HepG2 (cell line): ENCODE data around the gene ACAT2. TPM values are rescaled to one million over a fixed set of nuclear protein-coding genes. Genes with fewer than 3 reads are reported as not detected.

Source experiments
- ATF5 ChIP-seq: sonication (generic); formaldehyde crosslinking; IDR thresholded peaks from 2 replicates; pipeline ENCODE4 v1.4.0; 2020; ENCODE audit warnings: mild to moderate bottlenecking, low read depth, missing genetic modification reagents
- CEBPZ ChIP-seq: IDR thresholded peaks from 2 replicates; pipeline ENCODE4 v1.6.1; 2012; ENCODE audit warnings: low read length, improper control_type of control experiment
- ETS1 ChIP-seq: sonication (generic); formaldehyde crosslinking; IDR thresholded peaks from 2 replicates; pipeline ENCODE4 v1.4.0; 2020; ENCODE audit warnings: missing genetic modification reagents
- HNRNPUL1 ChIP-seq: fragments of 200-400 bp; formaldehyde crosslinking; IDR thresholded peaks from 2 replicates; pipeline ENCODE4 v1.6.1; 2017; ENCODE audit warnings: low read depth, mild to moderate bottlenecking, low read length, moderate library complexity
- NCOA2 ChIP-seq: sonication (generic); formaldehyde crosslinking; IDR thresholded peaks from 2 replicates; pipeline ENCODE4 v1.8.0; 2022; ENCODE audit warnings: inconsistent platforms
- PAXIP1 ChIP-seq: sonication (generic); formaldehyde crosslinking; conservative IDR thresholded peaks from 2 replicates; pipeline ENCODE4 v1.4.0; 2020; ENCODE audit warnings: mild to moderate bottlenecking, missing genetic modification reagents, moderate library complexity
- POLR2AphosphoS5 ChIP-seq: IDR thresholded peaks from 2 replicates; pipeline ENCODE4 v1.6.1; 2012; ENCODE audit warnings: low read depth, low read length
- RAD21 ChIP-seq: fragments of 450-650 bp; formaldehyde crosslinking; IDR thresholded peaks from 2 replicates; pipeline ENCODE4 v1.5.0; 2020; ENCODE audit warnings: mild to moderate bottlenecking
- RAD51 ChIP-seq: fragments of 450-650 bp; IDR thresholded peaks from 2 replicates; pipeline ENCODE4 v1.6.1; 2016; ENCODE audit warnings: borderline replicate concordance
- RBM22 ChIP-seq: fragments of 200-400 bp; formaldehyde crosslinking; optimal IDR thresholded peaks from 2 replicates; pipeline ENCODE3; 2017; ENCODE audit warnings: mild to moderate bottlenecking, low read length, moderate library complexity
- REL ChIP-seq: sonication (generic); formaldehyde crosslinking; conservative IDR thresholded peaks from 2 replicates; pipeline ENCODE4 v1.8.0; 2022; ENCODE audit warnings: mild to moderate bottlenecking, missing genetic modification reagents, moderate library complexity
- REXO4 ChIP-seq: sonication (generic); formaldehyde crosslinking; IDR thresholded peaks from 2 replicates; pipeline ENCODE4 v1.8.0; 2022; ENCODE audit warnings: missing genetic modification reagents, mild to moderate bottlenecking, borderline replicate concordance
- RFX5 ChIP-seq: IDR thresholded peaks from 2 replicates; pipeline ENCODE4 v1.6.1; 2011; ENCODE audit warnings: low read depth, low read length, improper control_type of control experiment
- SIN3A ChIP-seq: IDR thresholded peaks from 2 replicates; pipeline ENCODE4 v1.6.1; 2011; ENCODE audit warnings: low read depth, mild to moderate bottlenecking, control low read depth, low read length, borderline replicate concordance
- SIN3B ChIP-seq: fragments of 150-350 bp; IDR thresholded peaks from 2 replicates; pipeline ENCODE4 v1.6.1; 2014; ENCODE audit warnings: low read length
- TBL1XR1 ChIP-seq: fragments of 150-350 bp; IDR thresholded peaks from 2 replicates; pipeline ENCODE4 v1.6.1; 2014; ENCODE audit warnings: borderline replicate concordance, low read length; ENCODE audit not compliant: partially characterized antibody
- XBP1 ChIP-seq: sonication (generic); formaldehyde crosslinking; IDR thresholded peaks from 2 replicates; pipeline ENCODE4 v1.5.0; 2020; ENCODE audit warnings: missing genetic modification reagents
- ZNF512B ChIP-seq: sonication (generic); formaldehyde crosslinking; IDR thresholded peaks from 2 replicates; pipeline ENCODE4 v1.5.1; 2020; ENCODE audit warnings: missing genetic modification reagents, mild to moderate bottlenecking, borderline replicate concordance
- ZNF839 ChIP-seq: sonication (generic); formaldehyde crosslinking; IDR thresholded peaks from 2 replicates; pipeline ENCODE4 v1.4.0; 2020; ENCODE audit warnings: missing genetic modification reagents, mild to moderate bottlenecking, borderline replicate concordance
- polyA plus RNA-seq, 8 experiments: library from polyadenylated mRNA; depleted of rRNA in 3 of 8; stranded (reverse) in 7 of 8; unstranded in 1 of 8; fragments of >200 nt; fragmentation: Illumina TruSeq in 4 of 8; extraction: Trizol in 4 of 8; gene quantifications; 2 replicates each; pipeline versions ENCODE4 v1.2.1 to v1.2.3, GENCODE V29; 2011 to 2016; ENCODE audit warnings: low read depth in 4 of 8, missing spikeins in 1 of 8, mixed read lengths in 1 of 8; ENCODE audit not compliant: insufficient read depth in 1 of 8
- total RNA-seq, 5 experiments: library from RNA; depleted of rRNA; stranded (reverse); fragments of >200 nt; fragmentation: Illumina TruSeq; extraction: Trizol; gene quantifications; 2 replicates each; pipeline ENCODE4 v1.2.3, GENCODE V29; 2016; ENCODE audit warnings: low read depth in 1 of 5

The ACAT2 gene
- total and polyA plus RNA-seq, 2 of the 13 experiments (the other 11 are each of a cell fraction or from before 2014, with no cell fraction given) = 121 to 534 TPM

GRCh38 chr6:159778542-159779103, 16.8 kb downstream of the ACAT2 start (continued):
- TF ChIP-seq POLR2AphosphoS5 (peak; percentile 56), RBM22 (peak; percentile 98), SIN3B (no peak), HNRNPUL1 (no peak), TBL1XR1 (no peak), RAD21 (CRISPR knock-in tag) (no peak), NCOA2 (CRISPR knock-in tag) (no peak), RAD51 (no peak), SIN3A (0 out of 2 replicates have a peak, but pooled peaks have one; percentile 48), PAXIP1 (CRISPR knock-in tag) (no peak), ETS1 (CRISPR knock-in tag) (no peak), REL (CRISPR knock-in tag) (no peak), CEBPZ (no peak), ZNF512B (CRISPR knock-in tag) (no peak), XBP1 (CRISPR knock-in tag) (no peak), ZNF839 (CRISPR knock-in tag) (no peak), REXO4 (CRISPR knock-in tag) (no peak), ATF5 (CRISPR knock-in tag) (no peak), RFX5 (no peak)
